Measurements from ENCODE around the gene NIPAL4. TPM values are rescaled to one million over a fixed set of nuclear protein-coding genes. Genes with fewer than 3 reads are reported as not detected.

NIPAL4 gene
- total RNA-seq, 4 donors from 2014 or later = 0.14 to 0.43 TPM; not detected in 2

DNA sequence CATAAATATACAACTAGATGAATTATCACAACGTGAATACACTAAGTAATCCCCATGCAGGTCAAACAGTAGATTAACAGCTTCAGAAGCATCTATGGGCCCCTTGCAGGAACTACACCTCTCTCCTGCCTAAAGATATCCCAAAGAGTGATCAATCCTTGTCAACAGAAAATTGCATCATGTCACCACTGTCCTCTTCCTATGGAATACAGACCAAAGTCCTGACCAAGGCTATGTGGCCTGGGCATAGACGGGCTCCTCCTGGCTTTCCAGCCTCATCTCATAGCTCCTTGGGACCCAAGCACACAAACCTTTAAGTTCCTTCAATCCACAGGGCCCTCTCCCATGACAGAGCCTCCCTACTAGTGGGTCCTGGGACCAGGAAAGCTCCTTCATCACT, 25.3 kb downstream of the NIPAL4 start:
- TF ChIP-seq, protein P1, sequence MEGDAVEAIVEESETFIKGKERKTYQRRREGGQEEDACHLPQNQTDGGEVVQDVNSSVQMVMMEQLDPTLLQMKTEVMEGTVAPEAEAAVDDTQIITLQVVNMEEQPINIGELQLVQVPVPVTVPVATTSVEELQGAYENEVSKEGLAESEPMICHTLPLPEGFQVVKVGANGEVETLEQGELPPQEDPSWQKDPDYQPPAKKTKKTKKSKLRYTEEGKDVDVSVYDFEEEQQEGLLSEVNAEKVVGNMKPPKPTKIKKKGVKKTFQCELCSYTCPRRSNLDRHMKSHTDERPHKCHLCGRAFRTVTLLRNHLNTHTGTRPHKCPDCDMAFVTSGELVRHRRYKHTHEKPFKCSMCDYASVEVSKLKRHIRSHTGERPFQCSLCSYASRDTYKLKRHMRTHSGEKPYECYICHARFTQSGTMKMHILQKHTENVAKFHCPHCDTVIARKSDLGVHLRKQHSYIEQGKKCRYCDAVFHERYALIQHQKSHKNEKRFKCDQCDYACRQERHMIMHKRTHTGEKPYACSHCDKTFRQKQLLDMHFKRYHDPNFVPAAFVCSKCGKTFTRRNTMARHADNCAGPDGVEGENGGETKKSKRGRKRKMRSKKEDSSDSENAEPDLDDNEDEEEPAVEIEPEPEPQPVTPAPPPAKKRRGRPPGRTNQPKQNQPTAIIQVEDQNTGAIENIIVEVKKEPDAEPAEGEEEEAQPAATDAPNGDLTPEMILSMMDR (IDR thresholded peaks at IDR 0.05) = no peak
- no peak for TF ChIP-seq POLR2A (IDR thresholded peaks at IDR 0.05)
- no peak overlapping the region for H3K27ac ChIP-seq
- H3K4me3 ChIP-seq = no peak overlapping the region
- DNase-seq = no peak
- H3K27me3 ChIP-seq = no peaks in the 10 kb centered on the region
- intact Hi-C loops (cut with DNase I; ENCODE audit: low total_unique reads) = no loop called here
- no peaks in the 10 kb centered on the region for H3K9me3 ChIP-seq
- no peaks in the 10 kb centered on the region for H3K4me1 ChIP-seq
- H3K36me3 ChIP-seq = no peaks in the 10 kb centered on the region

DNA sequence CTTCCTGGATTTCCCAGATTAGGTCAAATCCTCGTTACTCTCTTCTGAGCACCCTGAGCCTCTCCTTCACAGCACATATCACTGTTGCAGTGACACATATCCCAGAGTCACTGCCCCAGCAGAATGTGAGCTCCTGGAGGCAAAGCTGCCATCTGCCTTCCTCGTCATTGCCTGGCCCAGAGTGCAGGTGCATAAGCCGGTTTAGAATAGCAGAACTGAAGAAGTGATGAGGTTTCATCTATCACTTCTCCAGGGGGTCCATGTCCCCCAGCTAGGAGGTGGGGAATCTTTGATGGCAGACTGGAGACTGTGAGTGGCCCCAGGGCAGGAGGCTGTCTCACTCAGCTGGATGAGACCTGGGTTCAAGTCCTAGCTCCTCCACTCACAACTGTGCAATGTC, 25.8 kb downstream of the NIPAL4 start:
- Histone ChIP-seq H3K4me3 (no peak overlapping the region), H3K9me3 (no peaks in the 10 kb centered on the region), H3K36me3 (no peaks in the 10 kb centered on the region), H3K27me3 (no peaks in the 10 kb centered on the region), H3K27ac (no peak overlapping the region), H3K4me1 (no peaks in the 10 kb centered on the region)
- intact Hi-C loops (cut with DNase I; ENCODE audit: low total_unique reads) = no loop called here
- no peak for TF ChIP-seq POLR2A (IDR thresholded peaks at IDR 0.05)
- TF ChIP-seq, protein P1 (IDR thresholded peaks at IDR 0.05) = no peak
- DNase-seq = no peak

DNA sequence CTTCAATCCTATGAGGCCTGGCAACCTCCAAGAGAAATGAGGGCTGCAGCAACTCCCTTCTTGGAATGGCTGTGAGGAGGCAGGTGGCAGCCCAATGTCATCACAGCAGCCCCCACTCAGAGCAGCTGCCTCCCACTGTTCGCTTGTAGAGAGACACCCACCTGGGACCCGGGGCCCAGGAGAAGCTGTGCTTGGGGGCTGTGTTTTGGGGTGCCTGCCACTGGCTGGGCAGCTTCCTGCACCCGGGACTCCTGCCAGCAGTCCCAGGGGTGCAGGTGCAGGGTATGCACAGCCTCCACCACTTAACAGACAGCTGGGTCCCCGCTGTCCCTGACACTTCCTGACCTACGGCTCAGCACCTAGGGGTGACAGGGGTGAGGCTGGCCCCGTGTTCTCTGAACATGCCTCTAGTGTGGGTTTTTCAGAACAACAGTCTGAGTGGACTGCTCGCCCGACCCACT, 26.2 kb downstream of the NIPAL4 start:
- Histone ChIP-seq H3K9me3 (no peaks in the 10 kb centered on the region), H3K27me3 (no peaks in the 10 kb centered on the region), H3K4me3 (no peak overlapping the region), H3K4me1 (no peaks in the 10 kb centered on the region), H3K27ac (no peak overlapping the region), H3K36me3 (no peaks in the 10 kb centered on the region)
- intact Hi-C loops (cut with DNase I; ENCODE audit: low total_unique reads) = no loop called here
- no peak for DNase-seq
- TF ChIP-seq, protein P1 (IDR thresholded peaks at IDR 0.05) = no peak
- no peak for TF ChIP-seq POLR2A (IDR thresholded peaks at IDR 0.05)

- Histone ChIP-seq H3K4me1 (no peaks in the 10 kb centered on the region), H3K9me3 (no peaks in the 10 kb centered on the region), H3K4me3 (no peak overlapping the region), H3K27ac (no peak overlapping the region), H3K36me3 (no peaks in the 10 kb centered on the region), H3K27me3 (no peaks in the 10 kb centered on the region)
- DNase-seq = no peak
- intact Hi-C loops (cut with DNase I; ENCODE audit: low total_unique reads) = no loop called here
- TF ChIP-seq POLR2A (IDR thresholded peaks at IDR 0.05) = no peak
- TF ChIP-seq, protein P1 (IDR thresholded peaks at IDR 0.05) = no peak
Observed at GRCh38 chr5:157486861-157487260, 26.8 kb downstream of the NIPAL4 start.

GRCh38 chr5:157487358-157487757, 27.3 kb downstream of the NIPAL4 start:
- Histone ChIP-seq H3K36me3 (no peaks in the 10 kb centered on the region), H3K9me3 (no peaks in the 10 kb centered on the region), H3K27me3 (no peaks in the 10 kb centered on the region), H3K27ac (no peak overlapping the region), H3K4me3 (no peak overlapping the region), H3K4me1 (no peaks in the 10 kb centered on the region)
- TF ChIP-seq, protein P1 (IDR thresholded peaks at IDR 0.05) = no peak
- no peak for TF ChIP-seq POLR2A (IDR thresholded peaks at IDR 0.05)
- DNase-seq = no peak
- intact Hi-C loops (cut with DNase I; ENCODE audit: low total_unique reads) = no loop called here
